Hematopoietic multipotent progenitor cell treated with erythropoietin and hydrocortisone succinate and interleukin-3 and kit ligand, for 17 days (in vitro differentiated cells): ENCODE measurements around the gene PRKRIP1.
"Not testable (repeated sequence)": the region's sequence is repeated elsewhere in the genome, so short reads cannot be mapped to it uniquely, and the experiment has no call there.

Experiments used
- DNase-seq: peaks from one replicate; pipeline ENCODE4 v3.0.0-alpha.2; 2015; ENCODE audit warnings: low spot score

Gene PRKRIP1

GRCh38 chr7:102457352-102457924 is 61.3 kb downstream of the PRKRIP1 start:
- no peak for DNase-seq

GRCh38 chr7:102459221-102459844 is 63.2 kb downstream of the PRKRIP1 start:
- no peak for DNase-seq

- no peak for DNase-seq
Observed at GRCh38 chr7:102460467-102460866, 64.3 kb downstream of the PRKRIP1 start.

DNA sequence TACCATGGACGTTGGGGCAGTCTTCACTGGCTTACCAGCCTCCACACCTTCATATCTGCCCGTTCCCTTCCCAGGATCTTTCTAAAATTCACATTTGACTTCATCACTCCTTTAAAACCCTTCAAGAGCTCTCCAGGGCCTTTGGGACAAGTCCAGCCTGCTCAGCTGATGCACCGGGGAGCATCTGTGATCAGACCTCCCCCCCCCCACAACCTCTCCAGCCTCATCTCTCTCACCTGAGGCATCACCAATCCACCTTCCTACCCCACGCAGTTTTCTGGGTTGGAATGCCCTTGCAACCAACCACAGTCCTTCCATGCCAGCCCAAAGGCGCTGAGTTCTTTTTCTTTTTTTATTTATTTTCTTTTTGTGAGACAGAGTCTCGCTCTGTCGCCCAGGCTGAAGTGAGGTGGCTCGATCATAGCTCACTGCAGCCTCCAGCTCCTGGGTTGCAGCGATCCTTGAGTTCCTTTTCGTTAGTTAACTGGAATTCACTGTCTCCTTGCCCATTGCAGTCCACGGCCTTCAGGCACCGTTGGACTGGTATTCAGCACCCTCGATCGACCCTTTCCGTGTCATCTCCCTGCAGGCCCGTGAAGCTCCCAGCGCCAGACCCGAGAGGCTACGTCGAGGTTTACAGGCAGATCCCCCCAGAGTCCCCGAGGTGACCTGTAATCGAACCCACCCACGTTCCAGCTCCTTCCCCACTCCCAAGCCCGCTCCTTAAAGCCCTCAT is 67.8 kb downstream of the PRKRIP1 start:
- DNase-seq: no peak

GRCh38 chr7:102464577-102465280 is 68.6 kb downstream of the PRKRIP1 start, which contains the start of the genes ALKBH4 and LRWD1:
Gene ALKBH4, minus strand, starts transcription at chr7:102464863. Its CDS starts 27 bp downstream, at chr7:102464836.
Gene LRWD1, plus strand, starts transcription at chr7:102464984. Its CDS starts 97 bp downstream, at chr7:102465081.
- peak; percentile 95 for DNase-seq

- no peak for DNase-seq
Observed at GRCh38 chr7:102466097-102466496, 69.9 kb downstream of the PRKRIP1 start.

DNA sequence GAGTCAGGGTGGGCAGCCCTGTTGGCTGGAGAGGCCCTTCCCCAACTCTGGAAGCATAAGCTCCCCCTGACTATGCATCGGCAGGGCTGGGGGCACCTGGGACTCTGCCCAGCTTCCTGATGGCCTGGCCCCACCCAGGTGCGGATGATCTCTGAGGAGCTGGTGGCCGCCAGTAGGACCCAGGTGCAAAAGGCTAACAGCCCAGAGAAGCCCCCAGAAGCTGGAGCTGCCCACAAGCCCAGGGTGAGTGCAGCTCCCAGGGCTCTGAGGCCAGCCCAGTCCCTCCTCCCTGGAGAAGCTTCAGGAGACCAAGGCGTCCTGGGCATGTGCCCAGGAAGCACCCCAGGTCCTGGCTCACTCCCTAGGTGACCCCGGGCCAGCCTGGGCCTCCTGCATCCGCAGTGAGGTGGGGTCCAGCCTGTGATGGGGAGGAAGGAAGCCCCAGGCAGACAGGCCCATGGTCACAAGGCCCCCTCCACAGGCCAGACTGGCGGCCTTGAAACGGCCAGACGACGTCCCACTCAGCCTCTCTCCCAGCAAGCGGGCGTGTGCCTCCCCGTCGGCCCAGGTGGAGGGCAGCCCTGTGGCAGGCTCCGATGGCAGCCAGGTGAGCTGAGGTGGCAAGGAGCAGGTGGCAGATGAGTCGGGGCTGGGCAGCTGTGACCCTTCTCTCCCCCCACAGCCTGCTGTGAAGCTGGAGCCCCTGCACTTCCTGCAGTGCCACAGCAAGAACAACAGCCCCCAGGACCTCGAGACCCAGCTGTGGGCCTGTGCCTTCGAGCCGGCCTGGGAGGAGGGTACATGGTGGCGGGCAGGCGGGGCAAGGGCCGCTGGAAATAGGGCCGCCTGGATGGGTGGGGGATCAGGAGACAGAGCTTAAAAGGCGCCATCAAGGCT is 71.7 kb downstream of the PRKRIP1 start:
- no peak for DNase-seq

DNA sequence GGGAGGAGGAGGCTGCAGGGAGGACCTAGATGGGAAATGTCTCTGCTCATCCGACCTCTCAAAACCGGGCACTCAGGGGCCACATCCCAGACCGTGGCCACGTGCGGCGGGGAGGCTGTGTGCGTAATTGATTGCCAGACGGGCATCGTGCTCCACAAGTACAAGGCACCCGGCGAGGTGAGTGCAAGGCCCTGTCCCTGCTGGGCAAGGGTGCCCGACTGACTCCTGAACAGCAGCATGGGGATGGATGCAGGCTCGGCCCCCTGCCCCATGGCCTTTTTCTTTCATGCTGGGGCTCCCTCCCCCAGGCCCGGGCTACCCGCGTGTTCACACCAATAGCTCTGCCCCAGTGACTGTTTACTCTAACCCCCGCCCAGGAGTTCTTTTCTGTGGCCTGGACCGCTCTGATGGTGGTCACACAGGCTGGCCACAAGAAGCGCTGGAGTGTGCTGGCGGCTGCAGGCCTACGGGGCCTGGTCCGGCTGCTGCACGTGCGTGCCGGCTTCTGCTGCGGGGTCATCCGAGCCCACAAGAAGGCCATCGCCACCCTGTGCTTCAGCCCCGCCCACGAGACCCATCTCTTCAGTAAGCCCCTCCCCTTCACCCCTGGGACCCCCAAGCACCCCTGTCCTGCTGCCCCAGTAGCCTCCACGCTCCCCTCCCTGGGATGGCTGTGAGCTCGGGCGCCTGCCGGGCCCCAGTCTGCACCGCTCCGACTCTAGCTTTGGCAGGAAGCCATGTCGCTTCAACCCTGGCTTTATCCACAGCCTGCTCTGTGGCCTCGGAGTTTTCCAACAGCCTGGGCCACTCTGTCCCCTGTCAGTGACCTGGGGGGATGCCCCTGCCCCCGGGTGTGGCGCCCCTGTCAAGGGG is 72.6 kb downstream of the PRKRIP1 start:
- DNase-seq: no peak

- no peak for DNase-seq
Observed at GRCh38 chr7:102469351-102469971, 73.3 kb downstream of the PRKRIP1 start.

- DNase-seq: no peak
Observed at GRCh38 chr7:102469972-102470825, 74.0 kb downstream of the PRKRIP1 start.

GRCh38 chr7:102471791-102472125 is 75.6 kb downstream of the PRKRIP1 start:
- DNase-seq: no peak

DNA sequence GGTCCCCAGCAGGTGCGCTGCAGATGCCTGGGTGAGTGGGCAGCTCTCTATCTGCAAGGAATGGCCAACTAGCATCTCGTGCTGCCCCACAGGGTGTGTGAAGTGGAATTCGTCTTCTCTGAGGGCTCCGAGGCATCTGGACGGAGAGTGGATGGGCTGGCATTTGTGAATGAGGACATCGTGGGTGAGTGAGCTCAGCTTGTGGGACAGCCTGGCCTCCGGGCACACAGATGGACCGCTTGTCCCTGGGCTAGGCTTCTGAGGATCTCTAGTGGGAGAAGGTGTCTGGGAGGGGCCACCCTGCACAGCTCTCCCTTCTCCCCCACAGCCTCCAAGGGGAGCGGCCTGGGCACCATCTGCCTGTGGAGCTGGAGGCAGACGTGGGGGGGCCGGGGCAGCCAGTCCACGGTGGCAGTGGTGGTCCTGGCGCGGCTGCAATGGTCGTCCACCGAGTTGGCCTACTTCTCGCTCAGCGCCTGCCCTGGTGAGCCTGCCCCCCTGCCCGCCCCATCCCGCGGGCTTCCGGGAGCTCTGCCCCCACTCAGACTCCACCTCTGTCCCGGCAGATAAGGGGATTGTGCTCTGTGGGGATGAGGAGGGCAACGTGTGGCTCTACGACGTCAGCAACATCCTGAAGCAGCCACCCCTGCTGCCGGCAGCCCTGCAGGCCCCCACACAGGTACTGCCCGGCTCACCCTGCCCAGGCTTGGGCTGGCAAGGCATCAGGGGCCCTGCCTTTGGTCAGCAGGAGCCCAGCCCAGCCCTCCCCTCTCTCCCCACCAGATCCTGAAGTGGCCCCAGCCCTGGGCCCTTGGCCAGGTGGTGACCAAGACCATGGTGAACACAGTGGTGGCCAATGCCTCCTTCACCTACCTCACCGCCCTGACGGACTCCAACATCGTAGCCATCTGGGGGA is 76.2 kb downstream of the PRKRIP1 start:
- DNase-seq: no peak

DNA sequence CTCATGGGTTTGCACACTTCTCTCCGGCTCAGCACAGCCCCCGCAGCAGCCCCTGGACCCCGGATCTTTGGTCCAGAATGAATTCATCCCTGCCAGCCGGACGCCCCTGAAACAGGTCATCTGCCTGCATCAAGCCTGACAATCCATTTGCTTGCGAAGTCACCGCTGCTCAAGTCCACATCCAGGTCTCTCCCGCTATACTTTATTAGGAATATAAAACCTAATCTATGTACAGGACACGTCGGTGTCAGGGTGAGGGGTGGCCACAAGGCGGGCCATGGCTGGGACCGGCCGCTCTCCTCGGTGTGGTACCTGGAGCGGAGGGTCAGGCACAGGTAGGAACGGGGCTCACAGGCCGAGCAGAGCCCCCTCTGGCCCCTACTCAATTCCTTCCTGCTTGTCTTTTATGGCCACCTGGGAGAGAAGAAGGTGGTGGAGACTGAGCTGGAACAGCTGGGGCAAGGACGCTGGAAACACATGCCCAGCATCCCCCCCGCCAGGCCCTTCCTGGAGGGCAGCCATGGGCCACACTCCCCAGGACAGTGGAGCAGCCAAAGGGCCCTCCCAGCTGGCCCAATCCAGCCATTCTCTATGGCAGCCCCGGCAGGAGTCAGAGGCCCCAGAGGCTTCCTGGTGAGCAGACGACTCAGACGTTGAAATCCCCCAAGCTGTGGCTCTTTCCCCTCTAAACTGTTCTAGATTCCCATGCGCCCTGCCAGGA is 77.3 kb downstream of the PRKRIP1 start:
- no peak for DNase-seq

GRCh38 chr7:102474116-102474515 is 78.0 kb downstream of the PRKRIP1 start:
- not testable (repeated sequence) for DNase-seq

DNA sequence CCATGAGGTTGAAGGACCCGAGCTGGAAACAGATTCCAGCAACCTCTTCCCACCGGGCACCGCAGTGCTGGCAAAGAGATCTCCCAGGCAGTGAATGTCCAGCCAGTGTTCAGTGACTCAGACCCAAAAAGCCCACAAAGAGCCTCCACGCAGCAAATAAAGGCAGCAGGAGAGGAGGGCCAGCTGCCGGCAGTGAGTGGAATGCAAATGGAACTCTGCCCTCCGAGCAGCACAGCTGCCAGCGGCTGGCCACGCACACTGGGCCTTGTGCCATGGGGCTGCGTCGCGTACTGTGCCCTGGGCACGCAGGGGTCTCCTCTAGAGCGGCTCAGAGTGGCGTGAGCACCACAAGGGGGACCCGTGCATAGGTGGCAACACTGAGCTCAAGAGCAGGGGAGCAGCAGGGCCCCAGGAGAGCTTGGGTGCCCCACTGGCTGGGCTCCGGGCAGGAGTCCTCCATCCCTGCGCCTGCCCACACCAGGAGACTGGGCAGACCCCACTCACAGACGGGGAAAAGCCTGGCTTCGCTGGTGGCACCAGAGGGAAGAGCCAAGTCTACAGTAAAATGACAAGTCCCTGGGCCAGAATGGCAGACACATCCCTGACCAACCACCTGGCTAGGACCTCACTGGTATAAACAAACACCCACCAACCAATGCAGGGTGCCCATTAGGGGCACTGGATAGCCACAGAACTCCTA is 78.7 kb downstream of the PRKRIP1 start:
- not testable (repeated sequence) for DNase-seq
